IMR-90 (cell line): Measurements from ENCODE around the gene LUC7L2. TPM values are rescaled to one million over a fixed set of nuclear protein-coding genes. Genes with fewer than 3 reads are reported as not detected.

Source experiments
- ATAC-seq: fragments of 200-7000 bp; cut with Tn5 transposase; 2 replicates; pipeline ENCODE4 v1.9.1; 2020; ENCODE audit warnings: low read depth, mild to moderate bottlenecking, moderate library complexity
- BruUV-seq: library from RNA; stranded (reverse); fragments of 400-500 nt; replicated peaks from 2 replicates; lab custom pipeline; 2021; lab: Mats Ljungman, UMichigan
- CTCF ChIA-PET: fragments of 300-600 bp; formaldehyde crosslinking; extraction: SDS; loops from one replicate; lab custom pipeline; 2021; ENCODE audit warnings: antibody characterized with exemption; lab: Yijun Ruan, JAX
- POLR2A ChIA-PET: fragments of 300-600 bp; sonication (Branson Sonifier 250); formaldehyde crosslinking; loops from one replicate; lab custom pipeline; 2022; ENCODE audit warnings: antibody characterized with exemption; ENCODE audit not compliant: unreplicated experiment; lab: Charles Lee
- DNase-seq: peaks from one replicate; pipeline ENCODE4 v3.0.0; 2013
- H2AFZ ChIP-seq: replicated peaks from 2 replicates; pipeline ENCODE3; 2013; ENCODE audit warnings: low read length, mild to moderate bottlenecking; ENCODE audit not compliant: poor library complexity
- H2AK5ac ChIP-seq: 2 replicates; pipeline ENCODE4 v1.6.1; 2013; ENCODE audit warnings: low read depth, low read length, inconsistent platforms
- H2AK9ac ChIP-seq: replicated peaks from 2 replicates; pipeline ENCODE3; 2013; ENCODE audit warnings: mild to moderate bottlenecking, low read depth, low read length, moderate library complexity; ENCODE audit not compliant: poor library complexity
- H2BK120ac ChIP-seq: 2 replicates; pipeline ENCODE4 v1.6.1; 2013; ENCODE audit warnings: low read depth, low read length, inconsistent platforms
- H2BK15ac ChIP-seq: 3 replicates; pipeline ENCODE4 v1.6.1; 2013; ENCODE audit warnings: low read depth, low read length, inconsistent platforms
- H2BK20ac ChIP-seq: 2 replicates; pipeline ENCODE4 v1.6.1; 2013; ENCODE audit warnings: low read depth, mild to moderate bottlenecking, inconsistent platforms, low read length, moderate library complexity
- H2BK5ac ChIP-seq: 2 replicates; pipeline ENCODE4 v1.6.1; 2013; ENCODE audit warnings: mild to moderate bottlenecking, low read depth, low read length, inconsistent platforms; ENCODE audit not compliant: poor library complexity, severe bottlenecking
- H3K14ac ChIP-seq: replicated peaks from 2 replicates; pipeline ENCODE4 v1.6.1; 2013; ENCODE audit warnings: low read depth, low read length, inconsistent platforms
- H3K18ac ChIP-seq: 2 replicates; pipeline ENCODE4 v1.6.1; 2013; ENCODE audit warnings: low read depth, low read length, control low read depth
- H3K23ac ChIP-seq: 2 replicates; pipeline ENCODE4 v1.6.1; 2013; ENCODE audit warnings: low read depth, low read length, inconsistent platforms
- H3K27ac ChIP-seq: 2 replicates; pipeline ENCODE4 v1.5.1; 2013; ENCODE audit warnings: mild to moderate bottlenecking, control low read depth, low read length; ENCODE audit not compliant: insufficient read depth
- H3K27me3 ChIP-seq: 2 replicates; pipeline ENCODE4 v1.6.1; 2013; ENCODE audit warnings: low read length; ENCODE audit not compliant: control insufficient read depth, insufficient read depth
- H3K36me3 ChIP-seq: 2 replicates; pipeline ENCODE4 v1.6.1; 2013; ENCODE audit warnings: low read length, mixed read lengths; ENCODE audit not compliant: control insufficient read depth, insufficient read depth
- H3K4ac ChIP-seq: 2 replicates; pipeline ENCODE4 v1.6.1; 2013; ENCODE audit warnings: low read depth, low read length, inconsistent platforms
- H3K4me1 ChIP-seq: 2 replicates; pipeline ENCODE4 v1.6.1; 2013; ENCODE audit warnings: low read length, mixed read lengths; ENCODE audit not compliant: control insufficient read depth, insufficient read depth
- H3K4me2 ChIP-seq: 2 replicates; pipeline ENCODE4 v1.6.1; 2013; ENCODE audit warnings: low read depth, mild to moderate bottlenecking, control low read depth, low read length, moderate library complexity
- H3K4me3 ChIP-seq: 2 replicates; pipeline ENCODE4 v1.5.1; 2013; ENCODE audit warnings: low read depth, mild to moderate bottlenecking, control low read depth, low read length, moderate library complexity; ENCODE audit not compliant: insufficient read depth
- H3K56ac ChIP-seq: 2 replicates; pipeline ENCODE4 v1.6.1; 2013; ENCODE audit warnings: low read length, inconsistent platforms; ENCODE audit not compliant: insufficient read depth; ENCODE audit errors: extremely low read depth
- H3K79me1 ChIP-seq, 2 experiments: 2 replicates each; pipeline ENCODE4 v1.6.1; 2013; ENCODE audit warnings: low read length in 2 of 2, inconsistent platforms in 1 of 2, low read depth in 1 of 2
- H3K9ac ChIP-seq: 2 replicates; pipeline ENCODE4 v1.6.1; 2013; ENCODE audit warnings: low read depth, low read length, control low read depth
- H3K9me1 ChIP-seq: 2 replicates; pipeline ENCODE4 v1.6.1; 2013; ENCODE audit warnings: low read length, inconsistent platforms; ENCODE audit not compliant: insufficient read depth
- H3K9me3 ChIP-seq: 2 replicates; pipeline ENCODE4 v1.6.1; 2013; ENCODE audit warnings: low read length; ENCODE audit not compliant: control insufficient read depth, insufficient read depth
- H4K20me1 ChIP-seq: 2 replicates; pipeline ENCODE4 v1.6.1; 2013; ENCODE audit warnings: low read length, inconsistent platforms; ENCODE audit not compliant: insufficient read depth
- H4K5ac ChIP-seq: 2 replicates; pipeline ENCODE4 v1.6.1; 2013; ENCODE audit warnings: mild to moderate bottlenecking, low read depth, low read length, control low read depth
- H4K8ac ChIP-seq, 2 experiments: 2 replicates each; pipeline ENCODE4 v1.6.1; 2013; ENCODE audit warnings: low read depth in 2 of 2, low read length in 2 of 2, control low read depth in 1 of 2, inconsistent platforms in 1 of 2
- H4K91ac ChIP-seq: 2 replicates; pipeline ENCODE4 v1.6.1; 2013; ENCODE audit warnings: low read depth, low read length, inconsistent platforms; ENCODE audit not compliant: insufficient read depth
- BHLHE40 ChIP-seq: fragments of 150-350 bp; IDR thresholded peaks from 2 replicates; pipeline ENCODE4 v1.6.1; 2016; ENCODE audit warnings: mild to moderate bottlenecking, low read depth, low read length
- CEBPB ChIP-seq: IDR thresholded peaks from 2 replicates; pipeline ENCODE4 v1.6.1; 2012; ENCODE audit warnings: low read depth, low read length, improper control_type of control experiment
- CHD1 ChIP-seq: IDR thresholded peaks from 2 replicates; pipeline ENCODE4 v1.6.1; 2012; ENCODE audit warnings: low read depth, low read length, improper control_type of control experiment
- MAFK ChIP-seq: IDR thresholded peaks from 2 replicates; pipeline ENCODE4 v1.6.1; 2012; ENCODE audit warnings: low read depth, low read length, improper control_type of control experiment
- RCOR1 ChIP-seq: IDR thresholded peaks from 2 replicates; pipeline ENCODE4 v1.6.1; 2012; ENCODE audit warnings: mild to moderate bottlenecking, low read length, improper control_type of control experiment; ENCODE audit not compliant: insufficient replicate concordance
- WGBS, 2 experiments: methylation state at CpG; one replicate each; pipeline versions ENCODE4 v1.1.5 to v1.1.7; 2013; ENCODE audit warnings: missing lambda C conversion rate in 2 of 2; ENCODE audit not compliant: insufficient read length in 1 of 2; ENCODE audit errors: extremely low coverage in 2 of 2; 5-methylcytosine and 5-hydroxymethylcytosine counted together
- dilution Hi-C: fragments of 300-500 bp; cut with HindIII; formaldehyde crosslinking; loops from one replicate; pipeline ENCODE4 v1.14.3; 2018; ENCODE audit warnings: low sequenced_read_pairs; ENCODE audit not compliant: unreplicated experiment
- in situ Hi-C: fragments of 300-500 bp; cut with MboI; formaldehyde crosslinking; loops from 3 replicates; pipeline ENCODE4 v1.14.3; 2019; ENCODE audit warnings: low sequenced_read_pairs, inconsistent platforms, mixed read lengths
- intact Hi-C: fragments of 100-400 bp; cut with micrococcal nuclease; formaldehyde crosslinking; loops from 2 replicates; pipeline ENCODE4 v1.10.0; 2022
- polyA plus RNA-seq, 3 experiments: library from polyadenylated mRNA; depleted of rRNA; stranded (reverse); fragments of >200 nt; gene quantifications; 2 replicates each; pipeline ENCODE4 v1.2.3, GENCODE V29; 2012; ENCODE audit warnings: low replicate concordance in 1 of 3
- total RNA-seq: library from RNA; depleted of rRNA; stranded (reverse); fragments of >200 nt; gene quantifications from 2 replicates; pipeline ENCODE4 v1.2.3, GENCODE V29; 2012
- TF ChIP-seq, protein P1 (sequence below): fragments of 150-350 bp; IDR thresholded peaks from 2 replicates; pipeline ENCODE4 v1.6.1; 2016; ENCODE audit warnings: low read depth, mild to moderate bottlenecking, low read length, moderate library complexity, borderline replicate concordance

The LUC7L2 gene
- total and polyA plus RNA-seq, 2 of the 4 experiments (the other 2 are of a cell fraction), result 14.9 to 31.8 TPM

GRCh38 chr7:139393621-139394211, 34.0 kb downstream of the LUC7L2 start:
- Histone ChIP-seq H4K5ac (no peak overlapping the region), H2AK9ac (no peak overlapping the region), H3K27ac (no peak overlapping the region), H4K91ac (no peak overlapping the region), H3K14ac (no peak overlapping the region), H2BK5ac (no peak overlapping the region), H4K20me1 (peaks cover 43% of the 10 kb centered on the region), H3K23ac (no peak overlapping the region), H3K56ac (no peak overlapping the region), H3K9me3 (no peaks in the 10 kb centered on the region), H3K27me3 (no peaks in the 10 kb centered on the region), H2BK20ac (no peak overlapping the region), H4K8ac (no peak overlapping the region), H3K4ac (no peak overlapping the region), H3K18ac (no peak overlapping the region), H3K4me2 (no peak overlapping the region), H3K9me1 (0 out of 2 replicates have a peak, but pooled peaks cover 12% of the 10 kb centered on the region), H2AK5ac (no peak overlapping the region), H3K79me1 (peaks cover 32 to 48% of the 10 kb centered on the region in 2 experiments), H2BK15ac (no peak overlapping the region), H2BK120ac (no peak overlapping the region), H3K9ac (no peak overlapping the region), H2AFZ (no peak overlapping the region), H3K4me3 (no peak overlapping the region), H3K36me3 (peaks cover 9% of the 10 kb centered on the region), H3K4me1 (peaks cover 6% of the 10 kb centered on the region; the same call in 1 of the 2 replicates)
- CTCF ChIA-PET, result interaction anchor here (0.7 kb wide), 1 partner anchor 17 kb away, joined by 3 read pairs; no protein-coding TSS in a partner anchor
- TF ChIP-seq MAFK, result no peak
- no peak for TF ChIP-seq BHLHE40
- TF ChIP-seq CEBPB, result no peak
- no peak for TF ChIP-seq CHD1
- TF ChIP-seq RCOR1, result no peak
- TF ChIP-seq, protein P1, sequence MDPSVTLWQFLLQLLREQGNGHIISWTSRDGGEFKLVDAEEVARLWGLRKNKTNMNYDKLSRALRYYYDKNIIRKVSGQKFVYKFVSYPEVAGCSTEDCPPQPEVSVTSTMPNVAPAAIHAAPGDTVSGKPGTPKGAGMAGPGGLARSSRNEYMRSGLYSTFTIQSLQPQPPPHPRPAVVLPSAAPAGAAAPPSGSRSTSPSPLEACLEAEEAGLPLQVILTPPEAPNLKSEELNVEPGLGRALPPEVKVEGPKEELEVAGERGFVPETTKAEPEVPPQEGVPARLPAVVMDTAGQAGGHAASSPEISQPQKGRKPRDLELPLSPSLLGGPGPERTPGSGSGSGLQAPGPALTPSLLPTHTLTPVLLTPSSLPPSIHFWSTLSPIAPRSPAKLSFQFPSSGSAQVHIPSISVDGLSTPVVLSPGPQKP, result no peak
- POLR2A ChIA-PET, result no interaction called here
- BruUV-seq, result no TSS peak
- WGBS, 2 experiments, result no CpG with 5 or more reads among the region's 1 CpG
- dilution Hi-C loops (no loop called here), in situ Hi-C loops (no loop called here), intact Hi-C loops (no loop called here)
- no peak for DNase-seq
- ATAC-seq, result 0 out of 2 replicates have a peak, but pooled peaks have one; percentile 8
